HG03469 (cell line): ENCODE data around the gene SYN1.

Experiments
- ATAC-seq: cut with Tn5 transposase; IDR thresholded peaks from one replicate; pipeline ENCODE4 v1.9.1; 2021; ENCODE audit warnings: mild to moderate bottlenecking, moderate library complexity, moderate number of reproducible peaks; ENCODE audit not compliant: unreplicated experiment

The SYN1 gene

DNA sequence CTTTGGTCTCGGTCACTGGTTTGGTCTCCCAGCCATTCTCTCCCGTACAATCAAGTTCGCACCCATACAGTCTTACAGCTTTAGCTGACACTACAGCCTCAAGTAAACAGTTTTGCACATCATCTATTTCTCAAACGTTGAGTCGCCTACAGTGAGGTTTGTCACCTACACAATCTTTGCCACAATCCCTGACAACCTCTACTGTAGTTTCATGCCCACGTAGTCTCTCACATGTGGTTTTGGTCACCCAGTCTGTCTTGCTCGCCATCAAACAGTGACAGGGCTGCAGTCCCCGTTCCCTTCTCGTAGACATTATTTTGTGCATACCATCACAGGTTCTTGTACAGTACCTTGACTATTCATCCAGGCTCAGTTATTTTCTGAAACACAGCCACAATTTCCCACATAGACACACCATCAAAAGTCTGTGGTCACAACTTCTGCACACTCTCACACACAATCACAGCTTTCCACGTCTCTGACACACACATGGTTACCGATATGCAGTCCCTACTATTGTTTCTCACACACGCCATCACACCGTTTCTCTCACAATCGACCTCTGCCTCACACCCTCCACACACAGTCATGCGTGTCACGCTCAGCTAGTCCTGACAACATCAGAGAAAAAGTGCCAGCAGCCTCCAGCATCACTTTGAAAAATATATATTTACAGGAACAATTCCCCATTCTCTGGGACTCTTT, 15.4 kb upstream of the SYN1 start:
- no peak for ATAC-seq

- no peak for ATAC-seq
Measured at GRCh38 chrX:47633689-47634590, 14.3 kb upstream of the SYN1 start.

- ATAC-seq, result no peak
Measured at GRCh38 chrX:47632666-47633065, 13.0 kb upstream of the SYN1 start.

- no peak for ATAC-seq
Measured at GRCh38 chrX:47631676-47632075, 12.0 kb upstream of the SYN1 start.

- ATAC-seq, result no peak
Measured at GRCh38 chrX:47629419-47630200, 10.0 kb upstream of the SYN1 start, which contains the start of gene CFP. TSS of gene CFP (minus strand) at chrX:47629930. CDS start at chrX:47629844, 86 bp downstream.

GRCh38 chrX:47628982-47629381, 9.3 kb upstream of the SYN1 start:
- no peak for ATAC-seq

DNA sequence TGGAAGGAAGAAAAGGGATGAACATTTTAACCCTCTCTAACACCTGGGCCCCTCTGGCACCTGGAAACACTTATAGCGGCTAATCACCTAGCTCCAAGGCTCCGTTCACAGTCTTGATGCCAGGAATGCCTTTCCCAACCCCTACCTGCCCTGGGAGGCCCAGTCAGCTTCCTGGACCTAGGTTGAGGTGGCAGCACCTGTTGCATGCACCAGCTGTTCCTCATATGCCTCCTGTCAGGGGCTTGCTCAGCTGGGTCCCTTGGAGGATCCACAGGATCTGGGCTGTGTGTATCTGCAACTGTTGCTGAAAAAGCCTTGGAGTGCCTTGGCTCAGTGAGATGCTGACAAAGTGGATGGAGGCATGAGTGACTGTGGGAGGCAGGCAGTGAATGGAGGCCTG, 5.7 kb upstream of the SYN1 start:
- no peak for ATAC-seq

DNA sequence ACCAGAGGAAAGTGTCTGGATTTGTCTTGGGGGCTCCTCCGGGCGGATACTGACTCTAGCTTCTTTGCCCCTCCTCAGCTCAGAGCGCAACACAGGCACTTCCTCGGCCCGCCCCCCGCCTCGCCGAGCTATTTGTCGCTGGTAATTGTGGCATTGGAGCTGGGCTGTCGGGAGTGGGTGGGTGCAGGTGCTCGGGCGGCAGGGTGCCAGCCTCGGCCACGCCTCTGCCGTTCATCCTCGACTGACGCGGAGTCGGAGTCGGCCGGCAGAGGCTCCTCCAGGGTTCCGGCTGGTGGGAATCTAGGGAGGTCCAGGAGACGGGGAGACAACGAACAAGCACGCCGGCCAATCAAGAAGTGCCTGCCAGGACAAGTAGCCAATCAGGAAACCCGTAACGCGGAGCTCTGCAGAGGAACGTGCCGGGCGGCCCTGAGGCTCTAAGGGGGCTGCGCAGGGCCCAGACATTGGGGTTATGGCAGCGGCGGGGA, 3.9 kb upstream of the SYN1 start:
- no peak for ATAC-seq

DNA sequence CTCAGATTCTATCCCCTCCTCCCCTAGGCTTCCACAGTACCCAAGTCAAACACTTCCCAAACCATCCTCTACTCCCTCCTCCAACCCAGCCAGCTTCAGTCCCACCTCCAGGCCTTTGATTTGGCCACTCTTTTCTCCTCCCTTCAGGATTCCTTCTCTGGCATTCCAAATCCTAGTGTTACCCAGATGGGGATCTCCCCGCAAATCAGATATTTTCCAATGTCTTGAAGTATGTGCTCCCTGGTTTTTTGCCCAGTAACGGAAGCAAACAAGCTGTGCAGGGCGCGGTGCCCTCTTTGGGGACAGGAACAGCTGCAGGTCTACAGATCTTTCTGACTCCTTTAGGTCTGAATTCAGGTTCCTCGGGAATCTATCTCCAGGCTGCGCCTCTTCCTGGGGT, 2.2 kb upstream of the SYN1 start:
- ATAC-seq, result no peak

- ATAC-seq, result no peak
Measured at GRCh38 chrX:47620303-47620685, 637 bp upstream of the SYN1 start.

DNA sequence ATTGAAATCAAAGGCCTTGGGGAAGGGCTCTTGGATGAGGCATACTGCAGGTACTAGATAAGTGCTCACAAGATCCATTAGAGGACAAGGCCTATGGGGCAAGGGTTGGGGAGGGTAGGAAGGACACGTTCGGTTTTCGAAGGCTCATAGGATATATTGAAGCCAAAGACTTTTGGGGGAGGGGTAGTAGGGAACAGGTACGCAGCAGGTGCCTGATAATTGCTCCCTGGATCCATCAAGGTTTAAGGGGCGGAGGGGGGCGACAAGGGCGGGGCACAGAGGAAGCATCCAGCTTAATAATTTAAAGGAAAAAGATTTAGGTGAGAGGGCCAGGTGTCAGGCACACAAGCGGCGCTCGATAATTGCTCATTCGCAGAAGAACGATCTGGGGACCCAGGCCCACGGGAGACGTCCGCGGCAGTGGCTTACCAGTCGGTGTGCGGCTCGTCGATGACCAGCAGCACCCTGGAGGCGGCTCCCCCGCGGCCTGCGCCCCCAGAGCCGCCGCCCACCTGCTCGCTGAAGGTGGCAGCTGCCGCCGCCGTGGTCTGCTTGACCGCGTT, 653 bp downstream of the SYN1 start:
- no peak for ATAC-seq

DNA sequence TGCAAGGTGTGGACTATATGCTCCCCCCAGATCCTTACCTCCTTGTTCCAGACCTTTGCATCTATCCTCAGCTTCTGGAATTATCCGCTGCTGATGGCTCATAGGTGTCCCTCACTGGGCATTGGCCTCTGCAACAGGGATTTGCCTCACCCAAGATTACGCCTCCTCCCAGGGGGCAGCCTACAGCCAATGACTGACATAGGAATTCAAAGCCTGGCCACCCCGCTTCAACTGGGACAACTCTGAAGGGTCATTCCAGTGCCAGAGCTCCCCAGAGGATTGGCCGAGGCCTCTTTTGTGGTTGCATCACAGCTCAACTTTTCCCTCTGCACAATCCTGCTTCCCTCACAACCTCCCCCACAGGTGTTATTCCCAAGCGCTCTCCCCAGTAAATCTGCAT, 5.0 kb downstream of the SYN1 start:
- no peak for ATAC-seq

DNA sequence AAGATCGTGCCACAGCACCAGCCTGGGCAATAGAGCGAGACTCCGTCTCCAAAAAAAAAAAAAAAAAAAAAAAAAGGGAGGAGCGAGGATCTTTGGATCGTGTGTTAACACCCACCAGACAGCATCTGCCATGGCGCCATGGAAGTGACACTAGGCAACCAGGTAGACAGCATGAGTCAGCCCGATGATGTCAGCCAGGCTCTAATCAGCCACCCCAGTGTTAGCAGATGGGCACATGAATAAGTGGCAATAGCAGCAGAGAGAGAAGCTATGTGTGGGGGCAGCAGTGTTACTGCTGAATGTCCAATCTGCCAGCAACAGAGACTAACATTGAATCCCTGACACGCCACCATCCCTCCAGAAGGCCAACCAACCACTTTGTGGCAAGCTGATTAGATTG, 6.6 kb downstream of the SYN1 start:
- ATAC-seq, result no peak

GRCh38 chrX:47612418-47612817, 7.2 kb downstream of the SYN1 start:
- no peak for ATAC-seq

GRCh38 chrX:47611926-47612325, 7.7 kb downstream of the SYN1 start:
- no peak for ATAC-seq

DNA sequence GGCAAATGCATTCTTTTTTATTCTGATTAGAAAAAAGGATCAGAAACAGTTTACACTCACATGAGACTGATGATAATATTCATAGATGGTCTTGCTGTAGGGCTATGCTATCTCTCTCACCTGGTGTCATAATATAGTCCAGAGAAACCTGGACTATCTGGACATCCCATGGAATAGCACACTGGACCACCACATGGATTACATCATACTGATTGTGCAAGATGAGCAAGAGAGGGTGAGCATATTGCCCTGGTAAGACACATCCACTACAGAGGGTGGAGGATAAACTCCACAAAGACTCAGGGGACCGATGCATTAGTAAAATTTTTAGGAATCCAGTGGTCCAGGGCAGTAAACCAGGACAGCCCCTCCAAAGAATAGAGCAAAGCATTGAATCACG, 8.2 kb downstream of the SYN1 start:
- no peak for ATAC-seq

DNA sequence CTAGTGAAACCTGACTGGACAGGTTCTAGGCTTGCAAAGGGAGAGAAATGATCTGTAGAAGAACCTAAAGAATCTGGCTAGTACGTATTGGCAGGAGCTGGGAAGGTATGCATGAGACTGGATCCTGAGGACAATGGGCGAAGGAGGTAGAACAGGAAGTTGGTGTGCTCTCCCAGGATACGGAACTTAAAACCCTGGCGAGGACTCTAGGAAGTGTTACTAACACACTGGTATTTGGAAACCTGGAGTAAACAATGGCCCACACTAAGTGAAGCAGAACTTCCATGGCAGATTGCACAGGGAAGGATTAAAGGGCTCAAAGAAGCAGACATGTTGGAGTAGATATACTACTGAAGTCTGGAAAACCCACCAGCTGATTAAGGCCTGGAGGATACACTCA, 9.1 kb downstream of the SYN1 start:
- no peak for ATAC-seq

GRCh38 chrX:47608130-47608810, 11.4 kb downstream of the SYN1 start:
- no peak for ATAC-seq

- no peak for ATAC-seq
Measured at GRCh38 chrX:47607091-47607490, 12.6 kb downstream of the SYN1 start.

GRCh38 chrX:47605024-47605423, 14.6 kb downstream of the SYN1 start:
- no peak for ATAC-seq
